Stimulated activated CD4-positive, alpha-beta T cell treated with anti-CD3 and anti-CD28 coated beads, TNF-alpha, amount 100 ng/mL, for 48 hours (primary cell): ENCODE data around the gene INO80B.
A peak's percentile ranks its signal among the peaks of the same experiment; 100 is the strongest.
"Not testable (repeated sequence)": the region's sequence is repeated elsewhere in the genome, so short reads cannot be mapped to it uniquely, and the experiment has no call there.

Source experiments
- DNase-seq, 3 donors: peaks; one replicate each; pipeline ENCODE4 v3.0.0-alpha.2; 2020; ENCODE audit warnings: low read depth in 3 of 3

Gene INO80B

DNA sequence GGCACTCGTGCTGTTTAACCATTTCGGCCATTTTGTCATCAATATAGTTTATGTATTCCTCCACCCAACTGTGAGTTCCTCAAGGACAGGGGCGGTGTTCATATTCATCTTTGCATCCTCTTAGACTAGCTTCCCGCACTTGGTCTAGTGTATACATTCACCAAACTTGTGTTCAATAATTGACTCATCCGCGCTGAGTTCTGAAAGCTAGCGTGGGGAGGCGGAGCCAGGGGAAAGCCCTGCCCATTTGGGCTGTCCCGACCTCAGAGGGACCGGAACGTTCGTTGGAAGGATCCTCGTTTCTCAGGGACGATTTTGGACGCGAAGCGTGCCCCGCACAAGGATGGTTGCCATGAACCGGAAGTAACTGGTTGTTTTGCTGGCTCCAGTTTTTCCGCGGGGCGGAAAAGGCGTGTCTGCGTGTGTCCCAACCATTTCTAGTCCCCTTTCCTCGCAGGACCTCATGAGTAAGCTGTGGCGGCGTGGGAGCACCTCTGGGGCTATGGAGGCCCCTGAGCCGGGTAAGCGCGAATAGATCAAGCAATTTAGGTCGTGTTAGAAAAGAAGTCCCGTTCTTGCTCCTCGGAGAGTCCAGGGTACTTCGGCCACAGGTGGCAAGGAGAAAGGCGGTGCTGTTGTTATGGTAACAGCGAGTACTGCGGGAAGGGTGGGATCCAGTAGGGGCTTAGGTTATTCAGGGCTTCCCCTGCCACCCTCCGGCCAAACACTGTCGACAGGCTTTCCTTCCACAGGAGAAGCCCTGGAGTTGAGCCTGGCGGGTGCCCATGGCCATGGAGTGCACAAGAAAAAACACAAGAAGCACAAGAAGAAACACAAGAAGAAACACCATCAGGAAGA is at the start of gene INO80B:
INO80B (plus strand) TSS at position 434 of the 858 bp plus-strand sequence; CDS start at position 464, 30 bp downstream.
- DNase-seq, result peak; percentile 92 to 97 (median 95)

DNA sequence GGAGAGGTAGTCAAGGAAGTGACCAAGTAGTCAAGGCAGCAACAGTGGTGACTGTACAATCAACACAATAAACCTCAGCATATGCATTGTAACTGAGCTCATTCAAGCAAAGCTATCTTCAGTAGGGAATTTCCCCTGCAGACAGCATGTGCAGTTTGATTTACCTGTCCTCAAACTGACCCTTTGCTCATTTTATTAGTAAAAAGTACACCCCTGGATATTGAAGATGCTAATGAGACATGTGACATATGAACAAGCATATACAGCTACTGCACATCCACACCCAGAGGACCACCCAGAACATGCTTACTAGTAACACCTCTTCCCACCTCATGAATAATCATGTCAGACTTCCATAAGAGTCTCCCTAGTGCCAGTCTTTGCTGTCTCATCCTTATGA is 48.9 kb upstream of the INO80B start:
- no peak for DNase-seq

DNA sequence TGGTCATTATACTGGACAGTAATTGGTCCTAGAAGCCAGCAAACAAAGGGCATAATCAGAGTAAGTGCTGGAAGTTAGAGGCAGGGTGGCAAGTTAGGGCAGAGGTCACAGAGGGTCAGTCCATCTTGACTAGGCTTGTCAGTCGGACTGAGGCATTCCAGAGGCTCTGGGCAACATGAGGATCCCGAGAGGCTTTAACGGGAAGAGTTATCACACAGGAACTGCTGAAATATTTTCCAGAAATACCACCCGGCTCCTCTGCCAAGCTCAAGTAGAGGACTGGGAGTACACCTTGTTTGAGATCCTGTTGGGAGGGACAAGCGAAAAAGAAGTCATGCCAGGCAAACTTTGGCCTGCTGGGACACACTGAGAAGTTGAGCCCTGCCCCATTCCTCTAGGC is 47.2 kb upstream of the INO80B start:
- DNase-seq, result no peak

DNA sequence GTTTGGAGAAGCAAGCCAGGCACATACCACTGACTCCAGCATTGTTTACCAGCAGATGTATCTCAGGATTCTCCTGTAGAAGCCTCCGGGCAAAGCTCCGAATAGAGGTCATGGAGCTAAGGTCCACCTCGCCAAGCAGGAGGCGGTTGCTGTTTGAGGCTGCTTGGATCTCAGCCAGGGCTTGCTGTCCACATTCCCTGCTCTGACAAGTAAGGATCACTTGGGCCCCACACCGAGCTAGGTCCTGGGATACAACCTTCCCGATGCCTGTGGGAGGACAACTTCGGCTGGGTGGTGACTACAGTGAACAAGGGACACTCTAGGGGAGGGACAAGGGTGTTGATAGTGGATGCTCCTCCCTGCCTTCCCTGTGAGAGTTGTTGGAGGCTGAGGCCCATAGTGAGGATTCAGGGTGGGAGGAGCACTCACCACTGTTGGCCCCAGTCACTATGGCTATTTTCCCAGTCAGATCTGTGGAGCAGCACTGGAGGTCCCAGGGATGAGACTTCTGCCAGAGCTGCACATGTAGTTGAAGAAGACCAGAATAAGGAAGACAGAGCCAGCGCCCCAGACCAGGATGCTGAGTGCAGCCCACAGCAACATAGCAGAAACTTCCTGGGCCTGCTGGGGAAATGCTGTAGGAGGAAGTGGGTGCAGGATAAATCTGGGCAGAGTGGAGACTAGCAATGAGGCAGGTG is 41.7 kb upstream of the INO80B start:
- DNase-seq, result no peak

DNA sequence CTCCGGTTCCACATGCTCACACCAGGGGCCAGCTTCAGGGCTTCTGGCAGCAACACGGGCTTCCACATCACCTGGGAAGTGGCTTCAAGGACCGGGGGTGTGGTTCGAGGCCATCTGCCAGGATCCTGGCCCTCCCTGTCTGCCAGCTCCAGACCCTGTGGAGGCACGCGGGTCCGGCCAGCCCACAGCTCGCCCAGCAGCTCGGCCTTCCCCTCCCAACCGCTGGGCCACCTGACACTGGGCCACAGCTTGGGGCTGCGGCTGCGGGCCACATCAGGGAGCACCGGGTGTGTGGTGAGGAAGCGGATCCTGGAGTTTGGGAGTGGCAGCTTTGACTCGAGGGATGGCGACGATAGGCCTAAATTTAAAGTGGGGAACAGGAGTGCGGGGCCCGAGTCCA is 40.4 kb upstream of the INO80B start:
- no peak for DNase-seq

DNA sequence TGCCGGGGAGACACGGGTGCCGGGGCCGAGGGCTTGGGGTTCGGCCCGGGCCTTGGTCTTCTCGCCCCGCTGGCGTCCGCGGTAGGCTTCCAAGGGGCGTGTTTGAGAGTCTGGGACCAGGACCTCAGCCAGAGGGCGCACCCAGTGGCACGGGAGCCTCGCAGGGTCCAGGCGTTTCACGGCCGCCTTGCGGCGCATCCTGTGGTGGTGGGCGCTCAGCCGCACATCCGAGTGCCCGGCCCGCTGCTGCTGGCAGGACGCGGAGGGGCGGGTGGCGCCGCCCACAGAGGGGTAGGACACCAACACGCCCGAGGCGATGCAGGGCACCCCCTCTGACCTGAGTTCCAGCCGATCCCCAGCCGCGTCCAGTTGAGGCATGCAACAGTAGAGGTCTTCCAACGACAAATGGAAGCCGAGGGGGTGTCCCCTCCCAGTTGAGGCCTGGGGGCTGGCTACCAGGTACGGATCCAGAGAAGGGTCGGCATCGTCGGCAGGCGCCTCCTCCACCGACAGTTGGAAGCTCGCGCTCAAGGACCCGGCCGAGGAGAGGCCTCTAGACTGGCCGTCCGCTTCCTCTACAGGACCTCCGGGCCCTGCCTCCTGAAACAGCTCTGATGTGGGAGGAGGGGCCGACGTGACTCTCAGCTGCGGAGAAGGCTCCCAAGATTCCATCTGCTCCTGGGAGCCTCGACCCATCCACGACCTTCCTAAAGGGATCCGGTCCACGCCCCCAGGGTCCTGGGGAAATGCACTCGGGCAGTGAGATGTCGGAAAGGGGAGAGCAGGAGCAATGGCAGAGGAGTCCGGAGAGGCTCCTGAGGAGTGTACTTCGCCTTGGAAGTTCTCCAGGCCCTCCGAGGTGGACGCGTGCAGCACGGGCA is 39.8 kb upstream of the INO80B start:
- peak in 1 of 3 donors; percentile 23 for DNase-seq

DNA sequence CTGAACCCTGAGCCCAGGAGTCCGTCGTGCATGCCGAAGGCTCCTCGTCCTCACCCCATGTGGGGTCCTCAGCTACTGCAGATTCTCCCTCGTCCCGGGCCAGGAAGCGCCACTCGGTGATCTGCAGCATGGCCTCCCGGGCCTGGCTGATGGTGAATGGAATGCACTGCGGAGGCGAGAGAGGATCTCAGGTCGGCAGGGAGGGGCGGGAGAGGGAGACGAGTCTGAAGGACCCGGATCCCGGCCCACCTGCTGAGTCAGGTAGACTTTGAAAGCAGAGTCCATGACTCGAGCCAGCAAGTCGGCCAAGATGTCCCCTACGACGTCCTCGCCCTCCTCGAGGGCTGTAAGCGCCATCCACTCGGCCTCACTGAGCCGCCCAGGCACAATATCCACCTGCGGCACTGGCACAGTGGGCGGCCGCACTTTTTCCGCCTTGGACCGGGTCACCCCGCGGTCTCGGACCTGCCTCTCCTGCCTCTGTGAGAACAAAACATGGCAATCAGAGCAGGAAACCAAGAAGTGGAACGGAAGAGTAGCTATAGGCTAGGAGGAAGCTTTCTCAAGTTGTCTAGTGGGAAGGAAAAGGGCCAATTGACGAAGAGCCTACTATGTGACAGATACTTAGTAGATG is 39.0 kb upstream of the INO80B start:
- no peak for DNase-seq

DNA sequence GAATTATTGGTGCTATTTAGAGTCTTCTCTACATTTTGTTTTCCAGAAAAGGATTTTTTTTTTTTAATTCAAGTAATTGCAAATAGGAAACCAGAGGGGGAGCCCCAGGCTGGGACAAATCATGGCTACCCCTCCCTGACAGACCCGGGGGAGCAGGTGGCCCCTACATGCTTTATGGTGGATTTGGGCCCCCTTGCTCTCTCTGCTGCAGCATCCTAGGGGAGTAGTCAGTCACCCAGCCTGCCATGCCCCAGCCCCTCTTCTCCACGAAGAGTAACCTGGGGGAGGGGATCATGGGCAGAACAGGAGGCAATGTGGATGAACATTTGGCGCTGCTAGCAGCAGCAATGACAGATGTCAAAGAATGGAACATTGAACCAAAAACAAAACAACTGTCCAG is 38.1 kb upstream of the INO80B start:
- no peak for DNase-seq

DNA sequence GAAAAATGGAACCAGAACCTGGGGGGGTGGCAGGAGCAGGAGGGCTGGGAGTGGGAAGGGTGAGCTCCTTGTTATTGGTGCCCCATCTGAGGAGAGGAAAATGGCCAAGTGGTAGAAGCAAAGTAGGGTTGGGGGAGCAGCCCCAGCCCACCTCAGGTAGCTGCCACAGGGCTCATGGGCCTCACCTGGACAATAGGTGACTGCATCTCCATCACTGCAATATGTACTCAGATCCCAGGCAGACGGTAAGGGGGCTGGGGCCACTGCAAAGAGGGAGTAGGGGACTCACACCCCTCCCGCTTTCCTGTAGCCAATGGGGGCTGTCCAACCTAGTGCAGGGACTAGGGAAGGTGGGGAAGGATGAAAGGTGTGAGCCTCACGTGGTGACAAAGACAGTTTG is 37.7 kb upstream of the INO80B start:
- DNase-seq, result no peak

DNA sequence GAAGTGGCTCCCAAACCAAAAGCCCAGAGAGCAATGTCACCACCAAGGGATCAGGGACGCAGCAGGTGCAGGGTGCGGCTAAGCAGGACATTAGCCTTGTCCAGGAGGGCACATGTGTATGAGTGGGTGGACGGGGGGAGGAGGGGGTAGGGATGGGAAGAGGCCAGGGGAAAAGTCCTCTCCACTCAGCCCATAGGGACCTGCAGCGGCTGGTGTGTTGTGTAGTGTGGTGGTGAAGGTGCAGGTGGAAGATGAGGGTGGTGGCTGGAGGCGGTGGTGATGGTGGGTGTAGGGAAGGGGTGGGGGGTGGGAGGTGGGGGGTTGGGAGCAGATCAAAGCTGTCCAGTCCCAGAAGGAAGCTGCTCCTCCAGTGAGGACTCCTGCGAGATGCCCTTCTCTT is 37.1 kb upstream of the INO80B start:
- no peak for DNase-seq

DNA sequence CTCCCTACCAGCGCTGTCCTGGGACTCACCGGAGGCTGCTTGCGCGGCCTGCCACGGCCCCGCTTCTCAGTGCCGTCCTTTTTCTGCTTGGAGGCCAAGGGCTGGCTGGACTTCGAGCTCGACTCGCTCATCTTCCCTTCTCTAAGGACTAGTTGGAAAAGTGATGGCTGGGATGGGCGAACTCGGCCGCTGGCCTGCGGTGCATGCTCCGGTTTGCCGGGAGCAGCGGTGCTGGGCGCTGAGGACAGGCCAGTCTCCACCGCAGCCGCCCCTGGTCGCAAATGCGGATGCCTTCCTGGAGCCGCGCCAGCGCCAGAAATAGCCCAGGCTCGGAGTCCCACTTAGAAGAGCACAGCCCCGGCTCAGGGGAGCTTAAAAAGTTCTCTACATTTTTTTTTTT is 36.6 kb upstream of the INO80B start:
- no peak for DNase-seq

DNA sequence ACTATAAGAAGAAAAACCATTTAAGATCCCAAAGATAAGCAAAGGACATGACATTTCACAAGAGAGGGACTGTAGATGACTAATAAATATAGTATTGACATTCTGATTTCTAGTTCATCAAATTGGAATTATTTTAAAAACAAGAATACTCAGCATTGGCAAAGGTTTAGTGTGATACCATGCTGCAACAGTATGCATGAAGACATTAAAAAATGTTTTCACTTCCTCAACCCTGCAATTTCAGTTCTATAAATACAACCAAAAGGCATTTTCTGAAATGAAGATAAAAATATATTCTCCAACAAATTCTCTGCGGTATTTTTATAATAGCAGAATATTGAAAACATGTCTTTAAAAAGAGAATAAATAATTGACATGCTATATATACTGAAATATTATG is 35.5 kb upstream of the INO80B start:
- no peak for DNase-seq

DNA sequence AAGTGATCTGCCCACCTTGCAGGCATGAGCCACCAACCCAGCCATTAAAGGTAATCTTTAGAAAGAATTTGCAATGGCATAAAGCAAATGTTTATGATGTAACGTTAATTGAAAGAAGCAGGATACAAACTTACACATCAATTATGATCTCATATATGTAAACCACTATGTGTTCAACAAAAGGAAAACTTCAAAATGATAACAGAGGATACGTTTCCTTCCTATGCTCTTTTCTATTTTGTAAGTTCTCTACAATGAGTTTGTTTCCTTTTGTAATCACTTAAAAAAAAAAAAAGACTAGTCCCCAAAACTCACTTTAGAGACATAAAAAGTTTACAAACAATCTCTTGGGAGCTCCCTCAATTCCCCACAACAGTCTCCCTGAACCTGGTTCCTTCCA is 34.9 kb upstream of the INO80B start:
- no peak for DNase-seq

DNA sequence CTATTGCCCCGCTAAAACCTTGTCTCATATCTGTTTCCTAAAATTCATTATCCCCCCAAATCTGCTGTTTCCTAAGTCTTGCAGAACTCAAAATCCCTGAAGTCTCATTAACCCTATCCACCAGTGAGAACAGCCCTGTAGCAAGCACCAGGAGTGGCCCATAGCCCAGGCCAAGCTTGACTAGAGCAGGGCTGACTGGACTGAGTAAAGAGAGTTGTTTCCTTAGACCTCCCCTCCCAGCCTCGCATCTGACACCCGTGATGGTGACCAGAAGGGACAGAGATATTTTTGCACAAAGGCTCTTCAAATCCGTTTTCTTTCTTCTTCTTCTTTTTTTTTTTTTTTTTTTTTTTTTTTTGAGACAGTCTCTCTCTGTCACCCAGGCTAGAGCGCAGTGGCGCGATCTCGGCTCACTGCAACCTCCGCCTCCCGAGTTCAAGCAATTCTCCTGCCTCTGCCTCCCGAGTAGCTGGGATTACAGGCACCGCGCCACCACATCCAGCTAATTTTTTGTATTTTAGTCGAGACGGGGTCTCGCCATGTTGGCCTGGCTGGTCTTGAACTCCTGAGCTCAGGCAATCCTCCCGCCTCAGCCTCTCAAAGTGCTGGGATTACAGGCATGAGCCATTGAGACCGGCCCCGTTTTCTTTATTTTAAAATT is 34.3 kb upstream of the INO80B start:
- not testable (repeated sequence) for DNase-seq

DNA sequence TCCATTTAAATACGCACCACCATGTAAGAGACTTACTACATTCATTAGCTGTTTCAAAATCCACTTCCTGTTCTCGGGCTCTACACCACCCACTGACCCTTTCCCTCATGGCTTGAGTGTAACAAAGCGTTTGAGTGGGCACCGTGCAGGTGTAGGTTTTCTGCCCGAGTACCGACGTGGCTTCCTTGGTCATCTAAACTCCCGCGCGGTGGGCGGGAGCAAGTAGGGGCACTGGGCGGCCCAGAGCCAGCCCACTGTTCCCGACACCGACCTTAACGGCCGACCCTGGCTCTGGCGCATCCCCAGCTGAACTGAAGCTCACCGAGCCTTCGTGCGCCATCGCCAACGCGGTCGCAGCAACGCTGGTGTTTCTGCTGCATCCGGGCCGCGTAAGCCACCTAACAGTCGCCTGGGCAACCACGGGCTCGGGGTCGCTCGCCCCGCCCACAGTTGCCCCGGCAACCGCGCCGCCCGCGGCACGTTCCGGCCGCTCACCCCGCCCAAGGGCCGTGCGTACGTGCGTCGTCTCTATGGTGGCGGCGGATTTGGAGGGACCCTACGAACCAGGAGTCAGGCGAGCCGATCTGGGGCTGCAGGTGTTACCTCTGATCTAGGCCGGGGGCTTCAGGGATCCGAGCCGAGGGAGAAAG is 33.5 kb upstream of the INO80B start, which contains the start of the genes C2orf81 and WDR54:
C2orf81 (minus strand) TSS at position 399 of the 650 bp plus-strand sequence; CDS start at position 340, 59 bp downstream.
WDR54 (plus strand) TSS at position 510 of the 650 bp plus-strand sequence. CDS start 424 bp downstream, outside the sequence.
- DNase-seq, result peak; percentile 85 to 97 (median 91)

DNA sequence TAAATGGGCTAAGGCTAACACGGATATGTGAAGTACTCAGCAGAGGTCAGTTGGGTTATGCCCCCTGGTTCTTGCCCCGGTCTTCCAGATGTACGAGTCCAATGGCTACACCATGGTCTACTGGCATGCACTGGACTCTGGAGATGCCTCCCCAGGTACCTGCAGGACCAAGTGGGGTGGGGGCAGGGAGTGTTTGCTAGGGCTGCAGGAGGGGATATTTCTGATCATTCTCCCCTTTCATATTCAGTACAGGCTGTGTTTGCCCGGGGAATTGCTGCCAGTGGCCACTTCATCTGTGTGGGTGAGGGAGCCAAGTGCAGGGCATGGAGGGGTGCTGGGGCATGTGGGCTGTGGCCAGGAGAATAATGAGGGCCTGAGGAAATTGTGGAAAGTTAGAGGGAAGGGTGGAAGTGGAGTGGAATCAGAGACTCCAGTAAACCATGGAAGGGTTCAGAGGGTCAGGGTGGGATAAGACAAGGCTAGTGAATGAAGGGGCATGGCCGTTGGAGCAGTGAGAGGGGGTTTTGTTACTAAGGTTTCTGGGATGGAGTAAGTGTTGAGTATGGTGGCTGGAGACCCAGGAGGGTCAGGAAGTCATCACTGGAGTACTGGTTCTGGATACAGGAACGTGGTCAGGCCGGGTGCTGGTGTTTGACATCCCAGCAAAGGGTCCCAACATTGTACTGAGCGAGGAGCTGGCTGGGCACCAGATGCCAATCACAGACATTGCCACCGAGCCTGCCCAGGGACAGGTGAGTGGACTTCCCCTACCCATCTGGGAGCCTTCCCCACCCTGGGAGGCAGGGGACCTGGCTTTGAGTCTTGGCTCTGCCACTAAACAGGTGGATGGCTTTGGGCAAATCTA is 31.4 kb upstream of the INO80B start:
- DNase-seq, result no peak

DNA sequence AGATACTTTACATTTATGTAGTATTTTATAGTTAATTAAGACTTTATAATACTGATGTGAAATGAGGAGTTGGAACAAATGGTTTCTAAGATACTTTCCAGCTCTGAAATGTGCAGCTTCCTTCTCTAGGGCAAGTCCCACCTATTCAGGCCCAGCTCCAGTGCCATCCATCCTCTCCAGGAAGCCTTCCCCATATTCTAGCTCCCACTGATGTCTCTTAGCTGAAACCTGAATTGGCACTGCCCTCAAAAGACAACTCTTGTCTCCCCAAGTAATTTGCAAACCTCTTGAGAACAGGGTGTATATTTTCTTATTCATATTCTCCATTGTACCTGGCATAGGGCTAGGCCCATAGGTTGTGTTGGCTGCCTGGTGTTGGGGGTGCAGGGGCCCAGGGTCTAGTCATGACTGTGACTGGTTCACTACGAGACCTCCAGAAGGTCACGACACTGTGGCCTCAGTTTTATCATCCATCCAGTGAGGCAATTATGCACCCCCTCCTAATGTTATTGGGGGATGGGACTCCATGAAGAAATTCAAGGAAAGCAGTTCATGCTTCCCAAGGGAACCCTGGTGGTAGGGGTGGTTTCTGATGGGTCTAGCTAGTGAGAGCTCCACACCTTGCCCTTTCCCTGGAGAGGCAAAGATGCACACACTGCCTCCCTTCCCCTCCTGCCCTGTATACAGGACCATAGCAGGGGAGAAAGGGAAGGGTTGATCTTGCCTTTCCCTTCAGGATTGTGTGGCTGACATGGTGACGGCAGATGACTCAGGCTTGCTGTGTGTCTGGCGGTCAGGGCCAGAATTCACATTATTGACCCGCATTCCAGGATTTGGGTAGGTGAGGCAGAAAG is 30.5 kb upstream of the INO80B start:
- no peak for DNase-seq

DNA sequence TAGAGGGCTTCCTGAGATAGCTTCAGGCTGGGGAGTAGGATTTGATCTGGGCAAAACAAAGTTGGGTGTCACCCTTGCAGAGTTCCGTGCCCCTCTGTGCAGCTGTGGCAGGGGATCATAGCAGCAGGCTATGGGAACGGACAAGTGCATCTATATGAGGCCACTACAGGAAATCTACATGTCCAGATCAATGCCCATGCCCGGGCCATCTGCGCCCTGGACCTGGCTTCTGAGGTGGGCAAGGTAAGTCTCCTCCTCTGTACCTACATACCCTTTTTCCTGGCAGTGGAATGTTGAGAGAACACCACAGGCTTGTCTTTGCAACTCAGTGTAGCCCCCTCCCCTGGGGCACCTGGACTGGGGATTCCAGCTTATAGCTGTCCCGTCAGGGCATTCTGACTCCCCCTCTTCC is 29.9 kb upstream of the INO80B start:
- no peak for DNase-seq
